Measurements from ENCODE around the gene MT1B. TPM values are rescaled to one million over a fixed set of nuclear protein-coding genes. Genes with fewer than 3 reads are reported as not detected.
A peak's percentile ranks its signal among the peaks of the same experiment; 100 is the strongest.

MT1B gene
- polyA plus RNA-seq, 1 of the 3 experiments (the other 2 are of a cell fraction): not detected

DNA sequence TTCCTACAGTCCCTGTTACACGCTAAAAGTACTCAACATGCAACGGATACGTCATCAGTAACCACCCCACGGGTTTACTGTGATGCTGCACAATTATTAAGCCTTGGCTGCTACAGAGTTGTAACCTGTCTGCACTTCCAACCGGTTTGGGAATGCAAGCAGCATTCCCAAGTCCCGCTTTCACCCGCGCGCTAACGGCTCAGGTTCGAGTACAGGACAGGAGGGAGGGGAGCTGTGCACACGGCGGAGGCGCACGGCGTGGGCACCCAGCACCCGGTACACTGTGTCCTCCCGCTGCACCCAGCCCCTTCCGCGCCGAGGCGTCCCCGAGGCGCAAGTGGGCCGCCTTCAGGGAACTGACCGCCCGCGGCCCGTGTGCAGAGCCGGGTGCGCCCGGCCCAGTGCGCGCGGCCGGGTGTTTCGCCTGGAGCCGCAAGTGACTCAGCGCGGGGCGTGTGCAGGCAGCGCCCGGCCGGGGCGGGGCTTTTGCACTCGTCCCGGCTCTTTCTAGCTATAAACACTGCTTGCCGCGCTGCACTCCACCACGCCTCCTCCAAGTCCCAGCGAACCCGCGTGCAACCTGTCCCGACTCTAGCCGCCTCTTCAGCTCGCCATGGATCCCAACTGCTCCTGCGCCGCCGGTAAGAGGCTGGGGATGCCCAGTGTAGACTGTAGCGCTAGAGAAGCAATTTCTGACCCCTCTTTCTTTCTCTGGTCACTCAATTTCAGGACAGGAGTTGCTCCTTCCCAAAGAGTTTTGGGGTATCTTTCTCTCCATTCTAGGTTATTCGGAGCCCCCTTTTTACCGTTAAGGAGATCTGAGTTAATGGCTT lies 43.4 kb upstream of the MT1B start, which contains the start of gene MT2A (continued):
- TF ChIP-seq, protein P1, sequence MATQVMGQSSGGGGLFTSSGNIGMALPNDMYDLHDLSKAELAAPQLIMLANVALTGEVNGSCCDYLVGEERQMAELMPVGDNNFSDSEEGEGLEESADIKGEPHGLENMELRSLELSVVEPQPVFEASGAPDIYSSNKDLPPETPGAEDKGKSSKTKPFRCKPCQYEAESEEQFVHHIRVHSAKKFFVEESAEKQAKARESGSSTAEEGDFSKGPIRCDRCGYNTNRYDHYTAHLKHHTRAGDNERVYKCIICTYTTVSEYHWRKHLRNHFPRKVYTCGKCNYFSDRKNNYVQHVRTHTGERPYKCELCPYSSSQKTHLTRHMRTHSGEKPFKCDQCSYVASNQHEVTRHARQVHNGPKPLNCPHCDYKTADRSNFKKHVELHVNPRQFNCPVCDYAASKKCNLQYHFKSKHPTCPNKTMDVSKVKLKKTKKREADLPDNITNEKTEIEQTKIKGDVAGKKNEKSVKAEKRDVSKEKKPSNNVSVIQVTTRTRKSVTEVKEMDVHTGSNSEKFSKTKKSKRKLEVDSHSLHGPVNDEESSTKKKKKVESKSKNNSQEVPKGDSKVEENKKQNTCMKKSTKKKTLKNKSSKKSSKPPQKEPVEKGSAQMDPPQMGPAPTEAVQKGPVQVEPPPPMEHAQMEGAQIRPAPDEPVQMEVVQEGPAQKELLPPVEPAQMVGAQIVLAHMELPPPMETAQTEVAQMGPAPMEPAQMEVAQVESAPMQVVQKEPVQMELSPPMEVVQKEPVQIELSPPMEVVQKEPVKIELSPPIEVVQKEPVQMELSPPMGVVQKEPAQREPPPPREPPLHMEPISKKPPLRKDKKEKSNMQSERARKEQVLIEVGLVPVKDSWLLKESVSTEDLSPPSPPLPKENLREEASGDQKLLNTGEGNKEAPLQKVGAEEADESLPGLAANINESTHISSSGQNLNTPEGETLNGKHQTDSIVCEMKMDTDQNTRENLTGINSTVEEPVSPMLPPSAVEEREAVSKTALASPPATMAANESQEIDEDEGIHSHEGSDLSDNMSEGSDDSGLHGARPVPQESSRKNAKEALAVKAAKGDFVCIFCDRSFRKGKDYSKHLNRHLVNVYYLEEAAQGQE (IDR thresholded peaks at IDR 0.05; ENCODE audit: low read depth, low read length): peak; percentile 2; the same call in 1 of the 2 replicates
- TF ChIP-seq, protein P2, sequence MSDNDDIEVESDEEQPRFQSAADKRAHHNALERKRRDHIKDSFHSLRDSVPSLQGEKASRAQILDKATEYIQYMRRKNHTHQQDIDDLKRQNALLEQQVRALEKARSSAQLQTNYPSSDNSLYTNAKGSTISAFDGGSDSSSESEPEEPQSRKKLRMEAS (IDR thresholded peaks at IDR 0.05; ENCODE audit: low read depth): peak; percentile 87
- TF ChIP-seq EP300 (IDR thresholded peaks at IDR 0.05; ENCODE audit: borderline replicate concordance in 1 of 2, low read depth in 1 of 2, low read length in 1 of 2) (no peak; a peak in 1 of 4 replicates), TEAD4 (IDR thresholded peaks at IDR 0.05; ENCODE audit: borderline replicate concordance, insufficient read depth) (no peak), FOXJ3 (CRISPR knock-in tag; IDR thresholded peaks at IDR 0.05) (0 out of 2 replicates have a peak, but pooled peaks have one; percentile 34), POLR2AphosphoS5 (IDR thresholded peaks at IDR 0.05; ENCODE audit: low read depth, low read length) (peak; percentile 98), RAD21 (IDR thresholded peaks at IDR 0.05; ENCODE audit: low read length) (no peak), MEF2A (IDR thresholded peaks at IDR 0.05; ENCODE audit: borderline replicate concordance, low read depth) (no peak)
- TF ChIP-seq, protein P3, sequence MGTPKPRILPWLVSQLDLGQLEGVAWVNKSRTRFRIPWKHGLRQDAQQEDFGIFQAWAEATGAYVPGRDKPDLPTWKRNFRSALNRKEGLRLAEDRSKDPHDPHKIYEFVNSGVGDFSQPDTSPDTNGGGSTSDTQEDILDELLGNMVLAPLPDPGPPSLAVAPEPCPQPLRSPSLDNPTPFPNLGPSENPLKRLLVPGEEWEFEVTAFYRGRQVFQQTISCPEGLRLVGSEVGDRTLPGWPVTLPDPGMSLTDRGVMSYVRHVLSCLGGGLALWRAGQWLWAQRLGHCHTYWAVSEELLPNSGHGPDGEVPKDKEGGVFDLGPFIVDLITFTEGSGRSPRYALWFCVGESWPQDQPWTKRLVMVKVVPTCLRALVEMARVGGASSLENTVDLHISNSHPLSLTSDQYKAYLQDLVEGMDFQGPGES (IDR thresholded peaks at IDR 0.05; ENCODE audit: low read depth, low read length): no peak
- TF ChIP-seq, protein P4, sequence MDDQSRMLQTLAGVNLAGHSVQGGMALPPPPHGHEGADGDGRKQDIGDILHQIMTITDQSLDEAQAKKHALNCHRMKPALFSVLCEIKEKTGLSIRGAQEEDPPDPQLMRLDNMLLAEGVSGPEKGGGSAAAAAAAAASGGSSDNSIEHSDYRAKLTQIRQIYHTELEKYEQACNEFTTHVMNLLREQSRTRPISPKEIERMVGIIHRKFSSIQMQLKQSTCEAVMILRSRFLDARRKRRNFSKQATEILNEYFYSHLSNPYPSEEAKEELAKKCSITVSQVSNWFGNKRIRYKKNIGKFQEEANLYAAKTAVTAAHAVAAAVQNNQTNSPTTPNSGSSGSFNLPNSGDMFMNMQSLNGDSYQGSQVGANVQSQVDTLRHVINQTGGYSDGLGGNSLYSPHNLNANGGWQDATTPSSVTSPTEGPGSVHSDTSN (IDR thresholded peaks at IDR 0.05): peak; percentile 44; the same call in 1 of the 2 replicates
- TF ChIP-seq, protein P5, sequence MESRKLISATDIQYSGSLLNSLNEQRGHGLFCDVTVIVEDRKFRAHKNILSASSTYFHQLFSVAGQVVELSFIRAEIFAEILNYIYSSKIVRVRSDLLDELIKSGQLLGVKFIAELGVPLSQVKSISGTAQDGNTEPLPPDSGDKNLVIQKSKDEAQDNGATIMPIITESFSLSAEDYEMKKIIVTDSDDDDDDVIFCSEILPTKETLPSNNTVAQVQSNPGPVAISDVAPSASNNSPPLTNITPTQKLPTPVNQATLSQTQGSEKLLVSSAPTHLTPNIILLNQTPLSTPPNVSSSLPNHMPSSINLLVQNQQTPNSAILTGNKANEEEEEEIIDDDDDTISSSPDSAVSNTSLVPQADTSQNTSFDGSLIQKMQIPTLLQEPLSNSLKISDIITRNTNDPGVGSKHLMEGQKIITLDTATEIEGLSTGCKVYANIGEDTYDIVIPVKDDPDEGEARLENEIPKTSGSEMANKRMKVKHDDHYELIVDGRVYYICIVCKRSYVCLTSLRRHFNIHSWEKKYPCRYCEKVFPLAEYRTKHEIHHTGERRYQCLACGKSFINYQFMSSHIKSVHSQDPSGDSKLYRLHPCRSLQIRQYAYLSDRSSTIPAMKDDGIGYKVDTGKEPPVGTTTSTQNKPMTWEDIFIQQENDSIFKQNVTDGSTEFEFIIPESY (IDR thresholded peaks at IDR 0.05; ENCODE audit: borderline replicate concordance, low read depth): no peak
